GM23338 (cell line): ENCODE measurements around the gene COLQ. TPM values are rescaled to one million over a fixed set of nuclear protein-coding genes. Genes with fewer than 3 reads are reported as not detected.

ENCODE experiments used
- ATAC-seq: fragments of 200-7000 bp; cut with Tn5 transposase; 3 replicates; pipeline ENCODE4 v1.9.1; 2020
- DNase-seq: peaks from one replicate; pipeline ENCODE4 v3.0.0-alpha.2; 2015; ENCODE audit warnings: low spot score
- H2AFZ ChIP-seq: fragments of 200-600 bp; sonication (generic); 2 replicates; pipeline ENCODE4 v1.8.0; 2016; ENCODE audit warnings: antibody characterized with exemption, mild to moderate bottlenecking, moderate library complexity
- H3F3A ChIP-seq: fragments of 200-600 bp; sonication (generic); replicated peaks from 2 replicates; pipeline ENCODE4 v1.8.0; 2017; ENCODE audit warnings: antibody characterized with exemption, mixed run types, low read depth
- H3K27ac ChIP-seq: fragments of 200-600 bp; sonication (generic); 2 replicates; pipeline ENCODE4 v1.6.1; 2016; ENCODE audit warnings: low read depth
- H3K27me3 ChIP-seq: fragments of 200-600 bp; sonication (generic); 2 replicates; pipeline ENCODE4 v1.8.0; 2016; ENCODE audit warnings: mild to moderate bottlenecking, mixed run types, moderate library complexity; ENCODE audit not compliant: insufficient read depth
- H3K36me3 ChIP-seq: fragments of 200-600 bp; sonication (generic); 2 replicates; pipeline ENCODE4 v1.8.0; 2016; ENCODE audit warnings: mild to moderate bottlenecking; ENCODE audit not compliant: insufficient read depth
- H3K4me1 ChIP-seq: fragments of 200-600 bp; sonication (generic); 2 replicates; pipeline ENCODE4 v1.8.0; 2016; ENCODE audit warnings: mild to moderate bottlenecking, moderate library complexity; ENCODE audit not compliant: insufficient read depth
- H3K4me2 ChIP-seq: fragments of 200-600 bp; sonication (generic); 2 replicates; pipeline ENCODE4 v1.7.1; 2017; ENCODE audit warnings: mixed run types
- H3K4me3 ChIP-seq: fragments of 200-600 bp; sonication (generic); 2 replicates; pipeline ENCODE4 v1.6.1; 2016; ENCODE audit warnings: mixed run types
- H3K79me2 ChIP-seq: fragments of 200-600 bp; sonication (generic); replicated peaks from 2 replicates; pipeline ENCODE4 v1.8.0; 2017; ENCODE audit warnings: mild to moderate bottlenecking; ENCODE audit not compliant: insufficient read depth
- H3K9me2 ChIP-seq: fragments of 200-600 bp; sonication (generic); 2 replicates; pipeline ENCODE4 v1.8.0; 2017; ENCODE audit not compliant: insufficient read depth
- H4K20me1 ChIP-seq: fragments of 200-600 bp; sonication (generic); replicated peaks from 2 replicates; pipeline ENCODE4 v1.8.0; 2017; ENCODE audit warnings: mild to moderate bottlenecking; ENCODE audit not compliant: insufficient read depth
- H3K27ac Mint-ChIP-seq: 2 replicates; pipeline ENCODE4 v1.8.0; 2020; ENCODE audit warnings: inconsistent platforms, mild to moderate bottlenecking, moderate library complexity, mixed read lengths
- H3K27me3 Mint-ChIP-seq: 3 replicates; pipeline ENCODE4 v1.8.0; 2022; ENCODE audit warnings: low read depth, mild to moderate bottlenecking, moderate library complexity, mixed read lengths, inconsistent platforms; ENCODE audit not compliant: insufficient read depth, poor library complexity
- H3K36me3 Mint-ChIP-seq: 3 replicates; pipeline ENCODE4 v1.8.0; 2021; ENCODE audit warnings: low read depth, mild to moderate bottlenecking, inconsistent platforms, moderate library complexity, mixed read lengths
- H3K4me1 Mint-ChIP-seq: 3 replicates; pipeline ENCODE4 v1.8.0; 2020; ENCODE audit warnings: mild to moderate bottlenecking, inconsistent platforms, mixed read lengths
- H3K4me3 Mint-ChIP-seq: 3 replicates; pipeline ENCODE4 v1.8.0; 2021; ENCODE audit warnings: moderate library complexity, mild to moderate bottlenecking, inconsistent platforms, mixed read lengths
- H3K9me3 Mint-ChIP-seq: 3 replicates; pipeline ENCODE4 v1.8.0; 2020; ENCODE audit warnings: moderate library complexity, mild to moderate bottlenecking, inconsistent platforms, mixed read lengths
- CREB1 ChIP-seq: fragments of 250-450 bp; sonication (Bioruptor Pico); IDR thresholded peaks from 2 replicates; pipeline ENCODE4 v1.5.0; 2020; ENCODE audit warnings: low read depth, mild to moderate bottlenecking, moderate library complexity
- EZH2 ChIP-seq: fragments of 200-600 bp; sonication (generic); IDR thresholded peaks from one replicate; pipeline ENCODE4 v1.8.0; 2017; ENCODE audit warnings: antibody characterized with exemption, mild to moderate bottlenecking, low read depth; ENCODE audit not compliant: unreplicated experiment
- EZH2phosphoT487 ChIP-seq: fragments of 200-600 bp; sonication (generic); IDR thresholded peaks from one replicate; pipeline ENCODE4 v1.8.1; 2018; ENCODE audit warnings: antibody characterized with exemption; ENCODE audit not compliant: unreplicated experiment
- JUNB ChIP-seq: IDR thresholded peaks from one replicate; pipeline ENCODE4 v1.6.1; 2016; ENCODE audit warnings: antibody characterized with exemption; ENCODE audit not compliant: unreplicated experiment
- NANOG ChIP-seq: IDR thresholded peaks from 2 replicates; pipeline ENCODE4 v1.6.1; 2016; ENCODE audit warnings: antibody characterized with exemption, borderline replicate concordance
- POLR2AphosphoS5 ChIP-seq: IDR thresholded peaks from 2 replicates; pipeline ENCODE4 v1.6.1; 2016; ENCODE audit warnings: antibody characterized with exemption, low read depth
- REST ChIP-seq: IDR thresholded peaks from one replicate; pipeline ENCODE4 v1.6.1; 2018; ENCODE audit warnings: antibody characterized with exemption; ENCODE audit not compliant: unreplicated experiment
- STAT1 ChIP-seq: IDR thresholded peaks from one replicate; pipeline ENCODE4 v1.6.1; 2016; ENCODE audit warnings: antibody characterized with exemption; ENCODE audit not compliant: unreplicated experiment
- ZNF114 ChIP-seq: fragments of 250-450 bp; sonication (Bioruptor Pico); IDR thresholded peaks from 2 replicates; pipeline ENCODE4 v1.5.0; 2020; ENCODE audit warnings: mild to moderate bottlenecking, moderate library complexity
- ZNF331 ChIP-seq: fragments of 250-450 bp; sonication (Bioruptor Pico); IDR thresholded peaks from 2 replicates; pipeline ENCODE4 v1.5.0; 2020; ENCODE audit warnings: low read depth, mild to moderate bottlenecking, moderate library complexity
- ZNF462 ChIP-seq: fragments of 250-450 bp; sonication (Bioruptor Pico); IDR thresholded peaks from 2 replicates; pipeline ENCODE4 v1.5.0; 2020; ENCODE audit warnings: mild to moderate bottlenecking, moderate library complexity
- polyA plus RNA-seq: library from polyadenylated mRNA; unstranded; fragments of >200 nt; fragmentation: Nextera tagmentation; extraction: Ambion mirVana; gene quantifications from 2 replicates; pipeline ENCODE4 v1.2.1, GENCODE V29; 2016
- total RNA-seq: library from RNA; depleted of rRNA; stranded (reverse); fragments of >200 nt; shearing (Covaris generic); gene quantifications from 2 replicates; pipeline ENCODE4 v1.2.3, GENCODE V29; 2014
- TF ChIP-seq, protein P1 (sequence below): IDR thresholded peaks from 2 replicates; pipeline ENCODE4 v1.6.1; 2016; ENCODE audit warnings: antibody characterized with exemption
- TF ChIP-seq, protein P2 (sequence below), 2 experiments: fragments of 200-600 bp in 1 of 2; sonication (generic) in 1 of 2; conservative IDR thresholded peaks; 2 replicates each; pipeline versions ENCODE4 v1.5.1 to v1.6.1; 2016 to 2017; ENCODE audit warnings: antibody characterized with exemption in 2 of 2, low read depth in 2 of 2, mild to moderate bottlenecking in 2 of 2, moderate library complexity in 1 of 2

Gene COLQ
- total and polyA plus RNA-seq, 2 experiments from 2014 or later = 0.78 to 2.0 TPM

DNA sequence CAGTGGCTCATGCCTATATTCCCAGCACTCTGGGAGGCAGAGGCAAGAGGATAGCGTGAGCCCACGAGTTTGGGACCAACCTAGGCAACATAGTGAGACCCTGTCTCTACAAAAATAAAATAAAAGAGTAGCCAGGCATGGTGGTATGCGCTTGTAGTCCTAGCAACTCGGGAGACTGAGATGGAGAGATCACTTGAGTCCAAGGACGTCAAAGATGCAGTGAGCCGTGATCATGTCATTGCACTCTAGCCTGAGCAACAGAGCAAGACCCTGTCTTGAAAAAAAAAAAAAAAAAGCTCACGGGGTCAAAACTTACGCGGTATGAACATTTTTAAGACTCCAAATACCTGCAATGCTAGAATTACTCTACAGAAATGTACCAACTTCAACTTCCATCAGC is 37.1 kb upstream of the COLQ start:
- H3K27ac Mint-ChIP-seq = no peak overlapping the region
- Histone ChIP-seq H3K27ac (no peak overlapping the region), H3K4me1 (no peaks in the 10 kb centered on the region), H3K79me2 (no peaks in the 10 kb centered on the region; the same call in 1 of the 2 replicates), H3K9me2 (no peaks in the 10 kb centered on the region; the same call in 1 of the 2 replicates), H3F3A (no peaks in the 10 kb centered on the region; the same call in 1 of the 2 replicates), H4K20me1 (no peaks in the 10 kb centered on the region; the same call in none of the 2 replicates), H3K36me3 (peaks cover 10% of the 10 kb centered on the region), H3K27me3 (no peaks in the 10 kb centered on the region), H3K4me3 (no peak overlapping the region), H3K4me2 (no peak overlapping the region), H2AFZ (no peak overlapping the region)
- peaks cover 2% of the 10 kb centered on the region; the same call in 1 of the 3 replicates for H3K4me1 Mint-ChIP-seq
- H3K4me3 Mint-ChIP-seq = no peak overlapping the region
- peaks cover 31% of the 10 kb centered on the region for H3K36me3 Mint-ChIP-seq
- no peaks in the 10 kb centered on the region for H3K9me3 Mint-ChIP-seq
- TF ChIP-seq POLR2AphosphoS5 (no peak), REST (no peak), STAT1 (no peak), EZH2 (no peak), EZH2phosphoT487 (no peak), CREB1 (no peak), NANOG (no peak), ZNF114 (no peak), ZNF331 (CRISPR knock-in tag) (no peak), JUNB (no peak), ZNF462 (no peak)
- TF ChIP-seq, protein P1, sequence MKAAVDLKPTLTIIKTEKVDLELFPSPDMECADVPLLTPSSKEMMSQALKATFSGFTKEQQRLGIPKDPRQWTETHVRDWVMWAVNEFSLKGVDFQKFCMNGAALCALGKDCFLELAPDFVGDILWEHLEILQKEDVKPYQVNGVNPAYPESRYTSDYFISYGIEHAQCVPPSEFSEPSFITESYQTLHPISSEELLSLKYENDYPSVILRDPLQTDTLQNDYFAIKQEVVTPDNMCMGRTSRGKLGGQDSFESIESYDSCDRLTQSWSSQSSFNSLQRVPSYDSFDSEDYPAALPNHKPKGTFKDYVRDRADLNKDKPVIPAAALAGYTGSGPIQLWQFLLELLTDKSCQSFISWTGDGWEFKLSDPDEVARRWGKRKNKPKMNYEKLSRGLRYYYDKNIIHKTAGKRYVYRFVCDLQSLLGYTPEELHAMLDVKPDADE = no peak
- TF ChIP-seq, protein P2, sequence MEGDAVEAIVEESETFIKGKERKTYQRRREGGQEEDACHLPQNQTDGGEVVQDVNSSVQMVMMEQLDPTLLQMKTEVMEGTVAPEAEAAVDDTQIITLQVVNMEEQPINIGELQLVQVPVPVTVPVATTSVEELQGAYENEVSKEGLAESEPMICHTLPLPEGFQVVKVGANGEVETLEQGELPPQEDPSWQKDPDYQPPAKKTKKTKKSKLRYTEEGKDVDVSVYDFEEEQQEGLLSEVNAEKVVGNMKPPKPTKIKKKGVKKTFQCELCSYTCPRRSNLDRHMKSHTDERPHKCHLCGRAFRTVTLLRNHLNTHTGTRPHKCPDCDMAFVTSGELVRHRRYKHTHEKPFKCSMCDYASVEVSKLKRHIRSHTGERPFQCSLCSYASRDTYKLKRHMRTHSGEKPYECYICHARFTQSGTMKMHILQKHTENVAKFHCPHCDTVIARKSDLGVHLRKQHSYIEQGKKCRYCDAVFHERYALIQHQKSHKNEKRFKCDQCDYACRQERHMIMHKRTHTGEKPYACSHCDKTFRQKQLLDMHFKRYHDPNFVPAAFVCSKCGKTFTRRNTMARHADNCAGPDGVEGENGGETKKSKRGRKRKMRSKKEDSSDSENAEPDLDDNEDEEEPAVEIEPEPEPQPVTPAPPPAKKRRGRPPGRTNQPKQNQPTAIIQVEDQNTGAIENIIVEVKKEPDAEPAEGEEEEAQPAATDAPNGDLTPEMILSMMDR (conservative IDR thresholded peaks at IDR 0.05; ENCODE audit: low read depth in 2 of 2) = no peak
- no peak for ATAC-seq
- no peak for DNase-seq
- H3K27me3 Mint-ChIP-seq = no peaks in the 10 kb centered on the region
